A549 (cell line): ENCODE measurements around the gene INPP5J.

Experiments used
- CTCF ChIP-seq: fragments of >200 bp; sonication (Bioruptor Twin); formaldehyde crosslinking; IDR thresholded peaks from 3 replicates; pipeline ENCODE4 v1.5.1; 2016
- ESRRA ChIP-seq: fragments of 150-350 bp; IDR thresholded peaks from 2 replicates; pipeline ENCODE4 v1.6.1; 2014; ENCODE audit warnings: mild to moderate bottlenecking, low read length, borderline replicate concordance
- MAX ChIP-seq: IDR thresholded peaks from 2 replicates; pipeline ENCODE4 v1.6.1; 2012
- RAD21 ChIP-seq, 2 experiments: fragments of >200 bp in 1 of 2; sonication (Bioruptor Twin) in 1 of 2; formaldehyde crosslinking in 1 of 2; IDR thresholded peaks in 1 of 2; conservative IDR thresholded peaks in 1 of 2; 2 replicates in 1 of 2; 3 replicates in 1 of 2; pipeline ENCODE4 v1.6.1; 2012 to 2018; ENCODE audit warnings: inconsistent platforms in 1 of 2
- RFX5 ChIP-seq: fragments of 450-650 bp; IDR thresholded peaks from 2 replicates; pipeline ENCODE4 v1.7.1; 2014; ENCODE audit warnings: antibody characterized with exemption, mild to moderate bottlenecking, moderate library complexity

DNA sequence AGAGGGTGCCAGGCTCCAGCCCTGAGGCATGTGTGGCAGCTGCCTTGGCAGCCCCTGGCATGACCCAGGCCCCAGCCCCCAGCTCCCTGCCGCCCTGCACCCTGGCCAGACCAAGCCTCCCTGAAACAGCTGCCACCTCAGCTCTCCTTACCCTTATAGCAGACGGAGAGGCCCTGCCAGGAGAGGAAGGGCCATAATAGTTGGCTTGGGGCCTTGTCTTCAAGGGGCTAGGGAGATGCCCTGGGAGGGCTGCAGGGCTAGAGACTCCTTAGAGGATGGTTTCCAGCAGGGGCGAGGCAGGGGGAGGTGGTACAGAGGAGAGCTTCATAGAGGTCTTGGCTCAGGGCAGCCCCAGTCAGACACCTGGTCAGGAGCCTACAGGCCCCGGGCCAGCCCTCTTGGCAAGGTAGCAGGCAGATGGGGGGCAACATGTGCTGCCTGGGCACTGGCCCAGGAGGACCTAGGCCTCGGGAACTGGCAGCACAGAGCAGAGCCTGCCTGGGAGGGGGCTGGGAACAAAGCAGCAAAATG, 28.7 kb upstream of the INPP5J start:
- no peak for TF ChIP-seq RFX5
- no peak for TF ChIP-seq CTCF
- no peak for TF ChIP-seq MAX
- TF ChIP-seq ESRRA: no peak
- TF ChIP-seq RAD21 (conservative IDR thresholded peaks at IDR 0.05 in 1 of 2, IDR thresholded peaks at IDR 0.05 in 1 of 2): no peak
